A549 (cell line): Measurements from ENCODE around the gene LRRC36. TPM values are rescaled to one million over a fixed set of nuclear protein-coding genes. Genes with fewer than 3 reads are reported as not detected.

Experiments used
- ATAC-seq, 2 experiments: fragments of 200-7000 bp in 1 of 2; fragments of >200 bp in 1 of 2; cut with Nextera tagmentation in 1 of 2; cut with Tn5 transposase in 1 of 2; 3 replicates each; pipeline versions ENCODE4 v1.8.0 to v1.9.1; 2018 to 2020; ENCODE audit warnings: mild to moderate bottlenecking in 1 of 2, moderate library complexity in 1 of 2
- CTCF ChIA-PET: fragments of 300-600 bp; sonication (Branson Sonifier 250); formaldehyde crosslinking; extraction: SDS; loops from one replicate; lab custom pipeline; 2021; ENCODE audit warnings: antibody characterized with exemption, inconsistent platforms; lab: Yijun Ruan, JAX
- POLR2A ChIA-PET: fragments of 350-600 bp; formaldehyde crosslinking; extraction: SDS; loops from one replicate; lab custom pipeline; 2021; ENCODE audit warnings: antibody characterized with exemption, inconsistent platforms; lab: Yijun Ruan, JAX
- DNase-seq, 2 experiments: peaks; one replicate each; pipeline versions ENCODE4 v3.0.0 to v3.0.0-alpha.2; 2011 to 2016; ENCODE audit warnings: low read depth in 1 of 2, low spot score in 1 of 2
- FAIRE-seq: peaks from 2 replicates; lab custom pipeline; 2011; peaks lifted over from hg19 to GRCh38; lab: Jason Lieb, UNC
- H3K27ac ChIP-seq, 2 experiments: fragments of >200 bp; sonication (Bioruptor Twin); formaldehyde crosslinking; 3 replicates each; pipeline ENCODE4 v1.5.1; 2016 to 2017
- H3K4me1 ChIP-seq: fragments of >200 bp; sonication (Bioruptor Twin); formaldehyde crosslinking; 3 replicates; pipeline ENCODE4 v1.6.1; 2016
- H3K4me2 ChIP-seq: fragments of >200 bp; sonication (Bioruptor Twin); formaldehyde crosslinking; 3 replicates; pipeline ENCODE4 v1.6.1; 2016
- H3K4me3 ChIP-seq: fragments of >200 bp; sonication (Bioruptor Twin); formaldehyde crosslinking; 3 replicates; pipeline ENCODE4 v1.5.1; 2016
- H3K9me3 ChIP-seq: fragments of >200 bp; sonication (Bioruptor Twin); formaldehyde crosslinking; 3 replicates; pipeline ENCODE4 v1.6.1; 2016
- ATOH8 ChIP-seq: fragments of 250-450 bp; sonication (Bioruptor Pico); IDR thresholded peaks from 2 replicates; pipeline ENCODE4 v1.5.0; 2020; ENCODE audit warnings: low read depth, mild to moderate bottlenecking, moderate library complexity
- CBX2 ChIP-seq: fragments of 200-600 bp; sonication (generic); IDR thresholded peaks from 2 replicates; pipeline ENCODE4 v1.6.1; 2016; ENCODE audit warnings: low read depth, mild to moderate bottlenecking, borderline replicate concordance
- CBX8 ChIP-seq: fragments of 200-600 bp; sonication (generic); IDR thresholded peaks from 2 replicates; pipeline ENCODE4 v1.6.1; 2016
- CHD4 ChIP-seq: fragments of 200-600 bp; sonication (generic); IDR thresholded peaks from 2 replicates; pipeline ENCODE4 v1.6.1; 2016; ENCODE audit warnings: antibody characterized with exemption, mild to moderate bottlenecking, borderline replicate concordance
- CTCF ChIP-seq: fragments of >200 bp; sonication (Bioruptor Twin); formaldehyde crosslinking; IDR thresholded peaks from 3 replicates; pipeline ENCODE4 v1.5.1; 2016
- EP300 ChIP-seq, 2 experiments: fragments of >200 bp; sonication (Bioruptor Twin); formaldehyde crosslinking; IDR thresholded peaks; 2 replicates in 1 of 2; 3 replicates in 1 of 2; pipeline ENCODE4 v1.6.1; 2016 to 2017
- FOSL2 ChIP-seq, 2 experiments: fragments of 450-650 bp in 1 of 2; fragments of >200 bp in 1 of 2; sonication (Bioruptor Twin) in 1 of 2; formaldehyde crosslinking; IDR thresholded peaks; 2 replicates each; pipeline versions ENCODE4 v1.5.0 to v1.6.1; 2016 to 2020; ENCODE audit warnings: mild to moderate bottlenecking in 1 of 2, moderate library complexity in 1 of 2
- HEYL ChIP-seq: fragments of 250-450 bp; sonication (Bioruptor Pico); IDR thresholded peaks from 2 replicates; pipeline ENCODE4 v1.8.0; 2021; ENCODE audit warnings: mild to moderate bottlenecking, moderate library complexity
- HOXA7 ChIP-seq: fragments of 250-450 bp; sonication (Bioruptor Pico); IDR thresholded peaks from 2 replicates; pipeline ENCODE4 v1.5.0; 2020; ENCODE audit warnings: mild to moderate bottlenecking, moderate library complexity
- JUNB ChIP-seq: fragments of >200 bp; sonication (Bioruptor Twin); formaldehyde crosslinking; IDR thresholded peaks from 2 replicates; pipeline ENCODE4 v1.6.1; 2016
- MAX ChIP-seq: IDR thresholded peaks from 2 replicates; pipeline ENCODE4 v1.6.1; 2012
- MAZ ChIP-seq: fragments of 150-350 bp; IDR thresholded peaks from 2 replicates; pipeline ENCODE4 v1.6.1; 2014; ENCODE audit warnings: antibody characterized with exemption, low read depth, low read length, borderline replicate concordance
- MYC ChIP-seq: IDR thresholded peaks from 2 replicates; pipeline ENCODE4 v1.6.1; 2012; ENCODE audit warnings: mild to moderate bottlenecking, inconsistent platforms, low read length, improper control_type of control experiment, borderline replicate concordance
- NFE2L2 ChIP-seq: fragments of 150-350 bp; conservative IDR thresholded peaks from 2 replicates; pipeline ENCODE4 v1.6.1; 2014; ENCODE audit warnings: low read length
- NPAS2 ChIP-seq: fragments of 250-450 bp; sonication (Bioruptor Pico); IDR thresholded peaks from 2 replicates; pipeline ENCODE4 v1.8.0; 2022; ENCODE audit warnings: mild to moderate bottlenecking, moderate library complexity, borderline replicate concordance
- PBX3 ChIP-seq: IDR thresholded peaks from 2 replicates; pipeline ENCODE4 v1.6.1; 2012
- POLR2A ChIP-seq: IDR thresholded peaks from 2 replicates; pipeline ENCODE4 v1.6.1; 2012; ENCODE audit warnings: mild to moderate bottlenecking, low read length
- POLR2AphosphoS2 ChIP-seq: conservative IDR thresholded peaks from 2 replicates; pipeline ENCODE4 v1.6.1; 2012; ENCODE audit warnings: low read length, improper control_type of control experiment, inconsistent platforms
- RAD21 ChIP-seq, 2 experiments: fragments of >200 bp in 1 of 2; sonication (Bioruptor Twin) in 1 of 2; formaldehyde crosslinking in 1 of 2; IDR thresholded peaks in 1 of 2; conservative IDR thresholded peaks in 1 of 2; 2 replicates in 1 of 2; 3 replicates in 1 of 2; pipeline ENCODE4 v1.6.1; 2012 to 2018; ENCODE audit warnings: inconsistent platforms in 1 of 2
- SMC3 ChIP-seq: fragments of >200 bp; sonication (Bioruptor Twin); formaldehyde crosslinking; IDR thresholded peaks from 3 replicates; pipeline ENCODE4 v1.6.1; 2018; ENCODE audit warnings: inconsistent platforms
- TP53 ChIP-seq: fragments of 250-450 bp; sonication (Bioruptor Pico); IDR thresholded peaks from 2 replicates; pipeline ENCODE4 v1.5.0; 2021; ENCODE audit warnings: mild to moderate bottlenecking, moderate library complexity
- ZC3H11A ChIP-seq: fragments of 450-650 bp; IDR thresholded peaks from 2 replicates; pipeline ENCODE4 v1.6.1; 2014; ENCODE audit warnings: antibody characterized with exemption, mild to moderate bottlenecking
- ZNF302 ChIP-seq: fragments of 250-450 bp; sonication (Bioruptor Pico); IDR thresholded peaks from 2 replicates; pipeline ENCODE4 v1.9.0; 2021; ENCODE audit warnings: inconsistent platforms, mild to moderate bottlenecking, moderate library complexity
- WGBS: methylation state at CpG from one replicate; pipeline ENCODE4 v1.1.6; 2017; ENCODE audit errors: missing lambda C conversion rate; 5-methylcytosine and 5-hydroxymethylcytosine counted together
- polyA plus RNA-seq, 4 experiments: library from polyadenylated mRNA; depleted of rRNA in 3 of 4; stranded (reverse); fragments of >200 nt; fragmentation: RNase III in 1 of 4; extraction: RNeasy Plus Mini Kit Qiagen cat#74134 plus additional on column Dnase treatment in 1 of 4; gene quantifications; 2 replicates in 3 of 4; 3 replicates in 1 of 4; pipeline ENCODE4 v1.2.3, GENCODE V29; 2011 to 2017

Gene LRRC36
- polyA plus RNA-seq, 2 of the 4 experiments (the other 2 are of a cell fraction) = 0.48 to 0.57 TPM

GRCh38 chr16:67392301-67393059 is 65.9 kb downstream of the LRRC36 start:
- H3K27ac ChIP-seq = peak overlapping the region in 1 of 2 experiments; percentile 75; a peak in 3 of 6 replicates
- 93% methylated on average over 18 of the region's 18 CpGs for WGBS
- TF ChIP-seq TP53 (CRISPR knock-in tag) (no peak), RAD21 (conservative IDR thresholded peaks at IDR 0.05 in 1 of 2, IDR thresholded peaks at IDR 0.05 in 1 of 2) (no peak), SMC3 (no peak)
- TF ChIP-seq, all 56 proteins: peak for 0
- FAIRE-seq (no peak), DNase-seq (no peak), ATAC-seq (no peak)
- ChIA-PET CTCF (interaction anchor here (0.5 to 3.1 kb wide), 13 partner anchors 9 to 146 kb away, joined by 3 to 20 read pairs (median 4); partner anchors contain the start of genes KCTD19, LRRC36 and SLC9A5), POLR2A (interaction anchor here (0.6 kb wide), 1 partner anchor 12 kb away, joined by 4 read pairs; no protein-coding TSS in a partner anchor)
- Histone ChIP-seq H3K4me2 (peak overlapping the region; percentile 92), H3K4me3 (no peak overlapping the region), H3K9me3 (no peaks in the 10 kb centered on the region), H3K4me1 (peaks cover 15% of the 10 kb centered on the region)

- Histone ChIP-seq H3K27ac (peak within 1 kb of the TSS; percentile 46 to 75; a peak in 5 of 6 replicates), H3K4me3 (peak within 1 kb of the TSS; percentile 41), H3K4me1 (peaks cover 15% of the 10 kb centered on the region), H3K9me3 (no peaks in the 10 kb centered on the region), H3K4me2 (peak within 1 kb of the TSS; percentile 92)
- peak; percentile 73 for DNase-seq
- 15% methylated on average over 35 of the region's 56 CpGs for WGBS
- ATAC-seq = peak; percentile 56 to 80
- TF ChIP-seq ZC3H11A (no peak), MAX (peak; percentile 18; the same call in 1 of the 2 replicates), CBX8 (no peak), SMC3 (peak; percentile 46), RAD21 (conservative IDR thresholded peaks at IDR 0.05 in 1 of 2, IDR thresholded peaks at IDR 0.05 in 1 of 2) (peak in 1 of 2 experiments; percentile 34; a peak in 1 of 5 replicates), CTCF (peak; percentile 15; the same call in 1 of the 3 replicates), JUNB (no peak), POLR2A (0 out of 2 replicates have a peak, but pooled peaks have one; percentile 6)
- no peak for FAIRE-seq
- CTCF ChIA-PET = interaction anchor here (0.7 to 3.1 kb wide), 17 partner anchors 10 to 147 kb away, joined by 3 to 20 read pairs (median 4); partner anchors contain the start of genes KCTD19 and LRRC36
- POLR2A ChIA-PET = interaction anchor here (0.6 kb wide), 1 partner anchor 12 kb away, joined by 4 read pairs; no protein-coding TSS in a partner anchor
Observed at GRCh38 chr16:67393111-67393787, 66.6 kb downstream of the LRRC36 start, which contains the start of gene TPPP3. TSS of gene TPPP3 (minus strand) at chr16:67393498. CDS start at chr16:67391111, 2,387 bp downstream.

- TF ChIP-seq MAZ (no peak), ZNF302 (CRISPR knock-in tag) (no peak), SMC3 (no peak), HOXA7 (CRISPR knock-in tag) (no peak), EP300 (IDR thresholded peaks at IDR 0.05) (no peak), CHD4 (no peak), CBX2 (no peak), POLR2AphosphoS2 (no peak), ATOH8 (no peak), NPAS2 (CRISPR knock-in tag) (no peak), PBX3 (no peak), JUNB (no peak), FOSL2 (IDR thresholded peaks at IDR 0.05) (no peak), FOSL2 (CRISPR knock-in tag; IDR thresholded peaks at IDR 0.05) (no peak), MYC (no peak), NFE2L2 (no peak), HEYL (no peak)
- ATAC-seq = 0 out of 6 replicates have a peak, but pooled peaks of 1 of the 2 experiments have one; percentile 1
Observed at GRCh38 chr16:67393788-67394154, 67.2 kb downstream of the LRRC36 start.

More at GRCh38 chr16:67393788-67394154, 67.2 kb downstream of the LRRC36 start:
- Histone ChIP-seq H3K4me3 (peak overlapping the region; percentile 41), H3K4me2 (peak overlapping the region; percentile 92), H3K9me3 (no peaks in the 10 kb centered on the region), H3K4me1 (peaks cover 15% of the 10 kb centered on the region), H3K27ac (peak overlapping the region; percentile 46 to 75; a peak in 5 of 6 replicates)
- DNase-seq = no peak
- CTCF ChIA-PET = interaction anchor here (0.8 to 3.1 kb wide), 14 partner anchors 10 to 148 kb away, joined by 3 to 20 read pairs (median 4); partner anchors contain the start of genes KCTD19 and LRRC36
- POLR2A ChIA-PET = no interaction called here
- WGBS = 83% methylated on average over 16 of the region's 20 CpGs
- no peak for FAIRE-seq
